GM12874 (cell line): ENCODE results near the gene GRM4.

Experiments used
- CTCF ChIP-seq: IDR thresholded peaks from 2 replicates; pipeline ENCODE4 v1.5.1; 2011; ENCODE audit warnings: low read depth, mild to moderate bottlenecking, control low read depth, low read length, moderate library complexity; ENCODE audit not compliant: insufficient read depth

Gene GRM4

GRCh38 chr6:34005901-34006531 is 139.9 kb downstream of the GRM4 start:
- no peak for TF ChIP-seq CTCF

GRCh38 chr6:34004706-34005105 is 141.2 kb downstream of the GRM4 start:
- no peak for TF ChIP-seq CTCF

- TF ChIP-seq CTCF: no peak
Observed at GRCh38 chr6:34003962-34004361, 141.9 kb downstream of the GRM4 start.

- no peak for TF ChIP-seq CTCF
Observed at GRCh38 chr6:34001706-34002621, 143.9 kb downstream of the GRM4 start.

GRCh38 chr6:34000281-34000680 is 145.6 kb downstream of the GRM4 start:
- no peak for TF ChIP-seq CTCF

GRCh38 chr6:33999567-33999966 is 146.3 kb downstream of the GRM4 start:
- TF ChIP-seq CTCF: no peak

GRCh38 chr6:33998660-33999059 is 147.2 kb downstream of the GRM4 start:
- no peak for TF ChIP-seq CTCF
